NCI-H2171 treated with DMSO at 0.1 percent for 48 hours (cell line): ENCODE measurements around the gene NOX5.

Experiments
- DNase-seq: peaks from one replicate; lab custom pipeline; 2025; lab: John Stamatoyannopoulos, UW

NOX5 gene

GRCh38 chr15:69100821-69101220 is 86.3 kb downstream of the NOX5 start:
- no peak for DNase-seq

DNA sequence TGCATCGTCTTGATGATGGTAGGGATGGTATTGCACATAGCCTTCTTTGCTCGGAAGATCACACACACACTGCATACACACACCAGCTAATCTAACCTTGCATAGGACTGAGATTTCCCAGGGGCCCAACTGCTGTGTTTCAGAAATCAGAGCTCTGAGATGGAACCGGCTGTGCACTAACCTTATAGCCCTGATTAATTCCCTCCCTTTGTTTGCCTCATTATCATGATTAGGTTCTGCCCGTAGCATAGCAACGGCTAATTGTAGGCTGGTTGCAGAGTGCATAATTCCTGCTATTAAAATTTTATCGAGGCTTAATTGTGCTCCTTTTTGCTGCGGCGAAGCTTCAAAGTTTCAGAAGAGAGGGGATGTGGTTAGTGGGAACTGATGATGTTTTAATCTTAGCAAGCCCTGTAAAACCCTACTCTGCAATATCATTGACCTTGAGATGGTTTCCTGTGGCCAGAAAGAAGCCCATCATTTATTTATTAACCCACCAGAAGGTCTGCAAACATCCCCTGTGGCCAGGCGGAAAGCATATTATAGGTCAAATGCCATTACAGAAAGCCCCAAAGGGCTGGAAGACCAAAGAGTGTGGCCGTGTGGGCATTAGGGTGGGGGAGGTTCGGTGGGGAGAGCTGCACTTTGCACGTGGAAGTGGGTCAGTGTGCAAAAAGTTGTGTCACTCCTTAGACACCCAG is 89.7 kb downstream of the NOX5 start:
- DNase-seq = no peak

DNA sequence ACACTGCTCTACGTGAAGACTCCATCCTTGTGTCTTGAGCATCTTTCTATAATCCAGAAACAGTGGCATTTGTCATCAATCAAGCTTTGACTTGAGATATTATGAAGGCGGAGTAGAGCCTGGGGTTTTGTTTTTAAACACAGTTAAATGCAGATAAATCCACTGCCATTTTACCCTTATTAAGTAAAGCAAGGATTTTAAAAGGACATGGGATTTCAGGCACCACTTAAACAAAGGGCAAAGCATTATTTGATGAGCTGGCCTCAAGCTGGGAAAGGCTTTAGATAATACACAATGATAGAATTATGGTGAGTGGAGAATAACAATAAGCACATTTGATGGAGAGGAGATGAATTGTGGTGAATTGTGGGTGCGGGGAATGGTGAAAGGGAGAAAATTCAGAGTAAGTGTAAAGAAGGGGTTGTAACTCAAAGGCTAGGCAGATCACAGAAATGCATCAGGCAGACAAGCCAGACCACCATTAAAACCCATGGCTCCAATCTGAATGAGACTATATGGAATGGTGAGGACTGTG is 91.0 kb downstream of the NOX5 start:
- no peak for DNase-seq

DNA sequence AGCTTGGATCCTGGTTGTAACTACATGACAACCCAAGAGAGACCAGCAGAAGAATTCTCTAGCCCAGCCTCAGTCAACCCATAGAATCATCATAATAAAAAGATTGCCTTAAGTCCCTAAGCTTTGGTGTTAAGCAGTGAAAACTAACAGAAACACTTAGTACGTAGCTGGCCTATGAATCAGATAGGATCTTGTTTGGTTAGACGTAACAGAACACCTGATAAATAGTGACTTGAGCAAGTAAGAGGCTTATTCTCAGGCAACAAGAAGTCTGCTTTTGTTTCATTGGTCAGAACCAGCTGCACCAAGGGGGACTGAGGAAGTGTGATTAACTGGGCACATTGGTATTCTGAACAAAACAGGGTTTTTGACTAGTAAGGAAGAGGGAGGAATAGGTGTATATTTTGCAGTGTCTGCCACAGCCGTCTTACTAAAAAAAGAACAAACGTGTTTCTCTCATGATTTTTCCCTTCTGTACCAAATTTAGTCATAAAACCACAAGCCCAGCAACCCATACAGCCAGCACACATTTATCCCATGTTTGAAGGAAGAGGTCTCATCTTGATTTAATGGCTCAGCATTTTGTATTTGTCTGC is 92.6 kb downstream of the NOX5 start:
- DNase-seq = no peak
